Fibroblast of gingiva (primary cell): ENCODE measurements around the gene UBTD1.
A peak's percentile ranks its signal among the peaks of the same experiment; 100 is the strongest.
"Not testable (repeated sequence)": the region's sequence is repeated elsewhere in the genome, so short reads cannot be mapped to it uniquely, and the experiment has no call there.

ENCODE experiments used
- DNase-seq: peaks from one replicate; pipeline ENCODE4 v3.0.0-alpha.2; 2011; ENCODE audit warnings: low read depth

Gene UBTD1

GRCh38 chr10:97498841-97499560, at the start of gene UBTD1:
TSS of gene UBTD1 (plus strand) at chr10:97498924. CDS start at chr10:97499204, 280 bp downstream.
- peak; percentile 30 for DNase-seq

GRCh38 chr10:97450828-97451227, 47.9 kb upstream of the UBTD1 start:
- DNase-seq = no peak

- no peak for DNase-seq
These were observed 47.1 kb upstream of the UBTD1 start for GRCh38 chr10:97451605-97452004.

GRCh38 chr10:97452352-97452751, 46.4 kb upstream of the UBTD1 start:
- DNase-seq = no peak

- peak; percentile 54 for DNase-seq
These were observed 44.2 kb upstream of the UBTD1 start for GRCh38 chr10:97454330-97455036.

- no peak for DNase-seq
These were observed 42.6 kb upstream of the UBTD1 start for GRCh38 chr10:97456034-97456685.

- DNase-seq = no peak
These were observed 42.0 kb upstream of the UBTD1 start for GRCh38 chr10:97456686-97457065.

GRCh38 chr10:97459111-97459510, 39.6 kb upstream of the UBTD1 start:
- DNase-seq = no peak

GRCh38 chr10:97459933-97460332, 38.8 kb upstream of the UBTD1 start:
- no peak for DNase-seq

GRCh38 chr10:97462309-97462708, 36.4 kb upstream of the UBTD1 start:
- DNase-seq = no peak

- peak; percentile 80 for DNase-seq
These were observed 35.2 kb upstream of the UBTD1 start for GRCh38 chr10:97463363-97464132.

GRCh38 chr10:97464226-97464625, 34.5 kb upstream of the UBTD1 start:
- DNase-seq = no peak

GRCh38 chr10:97465982-97466381, 32.7 kb upstream of the UBTD1 start:
- DNase-seq = no peak

GRCh38 chr10:97466755-97467154, 32.0 kb upstream of the UBTD1 start:
- DNase-seq = no peak

- DNase-seq = no peak
These were observed 30.6 kb upstream of the UBTD1 start for GRCh38 chr10:97468162-97468561.

GRCh38 chr10:97468781-97469180, 29.9 kb upstream of the UBTD1 start:
- not testable (repeated sequence) for DNase-seq

- no peak for DNase-seq
These were observed 23.8 kb upstream of the UBTD1 start for GRCh38 chr10:97474918-97475317.

- DNase-seq = peak; percentile 81
These were observed 22.7 kb upstream of the UBTD1 start for GRCh38 chr10:97475936-97476594.

- not testable (repeated sequence) for DNase-seq
These were observed 19.3 kb upstream of the UBTD1 start for GRCh38 chr10:97479410-97479809.

- DNase-seq = no peak
These were observed 18.8 kb upstream of the UBTD1 start for GRCh38 chr10:97479939-97480338.

GRCh38 chr10:97481071-97481470, 17.7 kb upstream of the UBTD1 start:
- DNase-seq = no peak

GRCh38 chr10:97482381-97482780, 16.3 kb upstream of the UBTD1 start:
- DNase-seq = no peak
